Epithelial cell of prostate (primary cell): Measurements from ENCODE around the gene VAV2.
"Not testable (repeated sequence)": the region's sequence is repeated elsewhere in the genome, so short reads cannot be mapped to it uniquely, and the experiment has no call there.

Experiments
- DNase-seq: peaks from one replicate; pipeline ENCODE4 v3.0.0-alpha.2; 2011; ENCODE audit warnings: low read depth, low spot score
- H3K27ac ChIP-seq: fragments of 450-650 bp; 2 replicates; pipeline ENCODE4 v1.5.1; 2017; ENCODE audit warnings: mild to moderate bottlenecking

The VAV2 gene

GRCh38 chr9:133767008-133767407 lies 225.1 kb downstream of the VAV2 start:
- no peak overlapping the region for H3K27ac ChIP-seq
- no peak for DNase-seq

- not testable (repeated sequence) for H3K27ac ChIP-seq, DNase-seq
Measured at GRCh38 chr9:133766234-133766633, 225.9 kb downstream of the VAV2 start.

GRCh38 chr9:133763272-133764183 lies 228.6 kb downstream of the VAV2 start:
- H3K27ac ChIP-seq = no peak overlapping the region
- DNase-seq = no peak

- no peak for DNase-seq
- H3K27ac ChIP-seq = no peak overlapping the region
Measured at GRCh38 chr9:133762488-133763271, 229.4 kb downstream of the VAV2 start.

GRCh38 chr9:133761641-133762248 lies 230.4 kb downstream of the VAV2 start:
- no peak for DNase-seq
- no peak overlapping the region for H3K27ac ChIP-seq

GRCh38 chr9:133760713-133761290 lies 231.3 kb downstream of the VAV2 start:
- no peak overlapping the region for H3K27ac ChIP-seq
- no peak for DNase-seq

GRCh38 chr9:133759946-133760345 lies 232.2 kb downstream of the VAV2 start:
- no peak overlapping the region for H3K27ac ChIP-seq
- no peak for DNase-seq

- DNase-seq = no peak
Measured at GRCh38 chr9:133759146-133759900, 232.8 kb downstream of the VAV2 start.

GRCh38 chr9:133758228-133758627 lies 233.9 kb downstream of the VAV2 start:
- H3K27ac ChIP-seq = no peak overlapping the region
- no peak for DNase-seq

More at GRCh38 chr9:133759146-133759900, 232.8 kb downstream of the VAV2 start:
- no peak overlapping the region for H3K27ac ChIP-seq

- H3K27ac ChIP-seq = no peak overlapping the region
- no peak for DNase-seq
Measured at GRCh38 chr9:133754688-133755227, 237.4 kb downstream of the VAV2 start.

- H3K27ac ChIP-seq = no peak overlapping the region
- DNase-seq = no peak
Measured at GRCh38 chr9:133754187-133754586, 237.9 kb downstream of the VAV2 start.

GRCh38 chr9:133752739-133753446 lies 239.2 kb downstream of the VAV2 start:
- no peak overlapping the region for H3K27ac ChIP-seq
- DNase-seq = no peak

GRCh38 chr9:133750982-133751649 lies 241.0 kb downstream of the VAV2 start:
- DNase-seq = no peak
- no peak overlapping the region for H3K27ac ChIP-seq

- no peak overlapping the region for H3K27ac ChIP-seq
- no peak for DNase-seq
Measured at GRCh38 chr9:133747309-133747708, 244.8 kb downstream of the VAV2 start.

GRCh38 chr9:133744528-133744927 lies 247.6 kb downstream of the VAV2 start:
- DNase-seq, H3K27ac ChIP-seq: not testable (repeated sequence)

GRCh38 chr9:133742849-133743444 lies 249.2 kb downstream of the VAV2 start:
- DNase-seq = no peak
- no peak overlapping the region for H3K27ac ChIP-seq

GRCh38 chr9:133742251-133742650 lies 249.9 kb downstream of the VAV2 start:
- no peak overlapping the region for H3K27ac ChIP-seq
- DNase-seq = no peak

GRCh38 chr9:133741716-133742115 lies 250.4 kb downstream of the VAV2 start:
- H3K27ac ChIP-seq = no peak overlapping the region
- no peak for DNase-seq
